Karpas-422 (cell line): ENCODE measurements around the gene NTNG2. TPM values are rescaled to one million over a fixed set of nuclear protein-coding genes. Genes with fewer than 3 reads are reported as not detected.

Source experiments
- DNase-seq: peaks from one replicate; pipeline ENCODE4 v3.0.0-alpha.2; 2015
- H2AFZ ChIP-seq: fragments of 200-600 bp; sonication (generic); 2 replicates; pipeline ENCODE4 v1.6.1; 2014; ENCODE audit warnings: antibody characterized with exemption, low read length, mixed read lengths
- H3K27ac ChIP-seq: fragments of 200-600 bp; sonication (generic); 2 replicates; pipeline ENCODE4 v1.5.1; 2014; ENCODE audit warnings: mild to moderate bottlenecking, low read length, moderate library complexity
- H3K27me3 ChIP-seq: fragments of 200-600 bp; sonication (generic); 2 replicates; pipeline ENCODE4 v1.6.1; 2014; ENCODE audit warnings: low read length, mixed read lengths
- H3K36me3 ChIP-seq: fragments of 200-600 bp; sonication (generic); 2 replicates; pipeline ENCODE4 v1.6.1; 2014; ENCODE audit warnings: low read length, mixed read lengths; ENCODE audit not compliant: insufficient read depth
- H3K4me1 ChIP-seq: fragments of 200-600 bp; sonication (generic); 2 replicates; pipeline ENCODE4 v1.6.1; 2014; ENCODE audit warnings: mild to moderate bottlenecking, low read length, mixed read lengths
- H3K4me2 ChIP-seq: fragments of 200-600 bp; sonication (generic); 2 replicates; pipeline ENCODE4 v1.6.1; 2014; ENCODE audit warnings: low read length, low read depth, mild to moderate bottlenecking; ENCODE audit not compliant: poor library complexity, severe bottlenecking
- H3K4me3 ChIP-seq: fragments of 200-600 bp; sonication (generic); 2 replicates; pipeline ENCODE4 v1.5.1; 2014; ENCODE audit warnings: mild to moderate bottlenecking, antibody characterized with exemption, low read length, mixed read lengths
- H3K79me2 ChIP-seq: fragments of 200-600 bp; sonication (generic); 2 replicates; pipeline ENCODE4 v1.6.1; 2014; ENCODE audit warnings: mild to moderate bottlenecking, low read length, mixed read lengths
- H3K9ac ChIP-seq: fragments of 200-600 bp; sonication (generic); 2 replicates; pipeline ENCODE4 v1.6.0; 2014; ENCODE audit warnings: low read length
- H3K9me2 ChIP-seq: fragments of 200-600 bp; sonication (generic), shearing (Covaris generic); replicated peaks from 2 replicates; pipeline ENCODE4 v1.6.0; 2014; ENCODE audit warnings: mild to moderate bottlenecking, low read length, moderate library complexity; ENCODE audit not compliant: insufficient read depth
- H3K9me3 ChIP-seq: fragments of 300-700, 200-600 bp; sonication (generic); 2 replicates; pipeline ENCODE4 v1.6.1; 2014; ENCODE audit warnings: low read length, mixed read lengths
- H4K20me1 ChIP-seq: fragments of 200-600 bp; sonication (generic); 2 replicates; pipeline ENCODE4 v1.6.1; 2014; ENCODE audit warnings: mild to moderate bottlenecking, antibody characterized with exemption, low read length, low read depth; ENCODE audit not compliant: insufficient read depth
- total RNA-seq: library from RNA; depleted of rRNA; stranded (reverse); fragments of >200 nt; shearing (Covaris generic); gene quantifications from 2 replicates; pipeline ENCODE4 v1.2.3, GENCODE V29; 2014; ENCODE audit warnings: low replicate concordance

NTNG2 gene
- total RNA-seq, 1 experiment from 2014 or later, result 2.5 TPM

- Histone ChIP-seq H3K9ac (no peak overlapping the region), H3K27ac (no peak overlapping the region), H3K27me3 (no peaks in the 10 kb centered on the region), H3K4me2 (no peak overlapping the region), H3K9me2 (no peaks in the 10 kb centered on the region), H3K36me3 (no peaks in the 10 kb centered on the region), H4K20me1 (no peaks in the 10 kb centered on the region), H3K4me1 (no peaks in the 10 kb centered on the region), H3K4me3 (no peak overlapping the region), H3K79me2 (no peaks in the 10 kb centered on the region), H2AFZ (no peak overlapping the region), H3K9me3 (no peaks in the 10 kb centered on the region)
- no peak for DNase-seq
Observed at GRCh38 chr9:132152231-132152630, 9.6 kb upstream of the NTNG2 start.

DNA sequence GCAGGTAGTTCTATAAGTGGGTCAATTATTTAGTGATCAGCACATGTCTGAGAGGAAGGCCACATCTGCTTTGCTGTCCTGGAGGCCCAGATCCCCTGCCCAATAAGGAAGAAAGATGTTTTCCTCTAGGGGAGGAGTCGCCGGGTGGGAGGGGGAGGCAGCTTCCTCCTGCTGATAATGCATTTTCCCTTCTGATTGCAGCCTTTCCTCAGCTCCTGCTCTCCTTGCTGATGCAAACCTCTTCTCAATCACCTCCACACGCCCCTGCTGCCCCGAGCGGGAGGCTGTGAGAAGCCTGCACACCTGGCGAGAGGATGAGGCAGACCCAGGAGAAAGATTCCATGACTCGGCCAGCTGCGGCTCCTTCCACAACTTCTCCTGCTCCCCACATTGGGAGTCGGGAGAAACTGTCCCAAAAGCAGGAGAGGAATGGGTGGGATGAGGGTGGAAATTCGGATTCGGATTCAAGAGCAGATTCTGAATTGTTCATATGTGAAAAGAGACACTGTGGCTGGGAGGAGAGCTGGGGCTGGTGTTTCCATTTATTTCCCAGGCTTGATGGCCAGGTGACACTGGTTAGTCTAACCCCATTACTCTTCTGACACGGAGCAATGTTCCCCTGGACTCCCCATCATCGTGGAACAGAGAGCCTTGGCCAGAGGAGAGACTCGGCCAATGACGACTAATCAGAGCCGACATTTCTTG lies 6.8 kb upstream of the NTNG2 start:
- no peaks in the 10 kb centered on the region for H4K20me1 ChIP-seq
- no peaks in the 10 kb centered on the region for H3K79me2 ChIP-seq
- H3K36me3 ChIP-seq, result no peaks in the 10 kb centered on the region
- H3K4me3 ChIP-seq, result no peak overlapping the region
- no peak overlapping the region for H2AFZ ChIP-seq
- H3K4me1 ChIP-seq, result no peaks in the 10 kb centered on the region
- H3K9me3 ChIP-seq, result no peaks in the 10 kb centered on the region
- H3K9me2 ChIP-seq, result no peaks in the 10 kb centered on the region
- no peaks in the 10 kb centered on the region for H3K27me3 ChIP-seq
- no peak overlapping the region for H3K9ac ChIP-seq
- no peak for DNase-seq
- no peak overlapping the region for H3K27ac ChIP-seq
- no peak overlapping the region for H3K4me2 ChIP-seq

DNA sequence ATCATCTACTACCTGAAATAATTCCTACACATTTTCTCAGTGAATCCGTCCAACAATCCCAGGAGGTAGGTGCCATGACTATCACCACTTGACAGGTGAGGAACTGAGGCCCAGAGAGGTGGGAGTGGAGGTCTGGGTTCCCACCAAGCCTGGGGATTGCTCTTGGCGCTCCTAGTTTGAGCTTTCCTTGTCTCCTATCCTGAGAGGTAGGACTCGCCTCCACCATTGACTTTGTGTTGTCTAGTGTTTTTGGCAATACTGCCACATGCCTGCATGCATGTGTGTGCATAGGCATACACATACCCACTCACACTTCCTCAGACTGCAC lies 6.3 kb upstream of the NTNG2 start:
- DNase-seq, result no peak
- no peaks in the 10 kb centered on the region for H3K79me2 ChIP-seq
- no peak overlapping the region for H2AFZ ChIP-seq
- H3K9ac ChIP-seq, result no peak overlapping the region
- H3K9me2 ChIP-seq, result no peaks in the 10 kb centered on the region
- H3K4me3 ChIP-seq, result no peak overlapping the region
- no peaks in the 10 kb centered on the region for H3K27me3 ChIP-seq
- no peak overlapping the region for H3K27ac ChIP-seq
- no peaks in the 10 kb centered on the region for H3K4me1 ChIP-seq
- no peaks in the 10 kb centered on the region for H3K36me3 ChIP-seq
- H3K4me2 ChIP-seq, result no peak overlapping the region
- H4K20me1 ChIP-seq, result no peaks in the 10 kb centered on the region
- no peaks in the 10 kb centered on the region for H3K9me3 ChIP-seq

- Histone ChIP-seq H3K4me2 (no peak overlapping the region), H3K4me3 (no peak overlapping the region), H3K9ac (no peak overlapping the region), H2AFZ (no peak overlapping the region), H3K79me2 (no peaks in the 10 kb centered on the region), H3K4me1 (no peaks in the 10 kb centered on the region), H4K20me1 (no peaks in the 10 kb centered on the region), H3K27me3 (no peaks in the 10 kb centered on the region), H3K9me2 (no peaks in the 10 kb centered on the region), H3K27ac (no peak overlapping the region), H3K9me3 (no peaks in the 10 kb centered on the region), H3K36me3 (no peaks in the 10 kb centered on the region)
- DNase-seq, result no peak
Observed at GRCh38 chr9:132156262-132156661, 5.6 kb upstream of the NTNG2 start.

GRCh38 chr9:132157347-132158116 lies 4.3 kb upstream of the NTNG2 start:
- Histone ChIP-seq H3K9me3 (no peaks in the 10 kb centered on the region), H3K79me2 (no peaks in the 10 kb centered on the region), H3K27ac (no peak overlapping the region), H3K27me3 (no peaks in the 10 kb centered on the region), H3K4me1 (no peaks in the 10 kb centered on the region), H4K20me1 (no peaks in the 10 kb centered on the region), H3K4me3 (no peak overlapping the region), H3K36me3 (no peaks in the 10 kb centered on the region), H2AFZ (no peak overlapping the region), H3K4me2 (no peak overlapping the region), H3K9ac (no peak overlapping the region), H3K9me2 (no peaks in the 10 kb centered on the region)
- DNase-seq, result no peak

DNA sequence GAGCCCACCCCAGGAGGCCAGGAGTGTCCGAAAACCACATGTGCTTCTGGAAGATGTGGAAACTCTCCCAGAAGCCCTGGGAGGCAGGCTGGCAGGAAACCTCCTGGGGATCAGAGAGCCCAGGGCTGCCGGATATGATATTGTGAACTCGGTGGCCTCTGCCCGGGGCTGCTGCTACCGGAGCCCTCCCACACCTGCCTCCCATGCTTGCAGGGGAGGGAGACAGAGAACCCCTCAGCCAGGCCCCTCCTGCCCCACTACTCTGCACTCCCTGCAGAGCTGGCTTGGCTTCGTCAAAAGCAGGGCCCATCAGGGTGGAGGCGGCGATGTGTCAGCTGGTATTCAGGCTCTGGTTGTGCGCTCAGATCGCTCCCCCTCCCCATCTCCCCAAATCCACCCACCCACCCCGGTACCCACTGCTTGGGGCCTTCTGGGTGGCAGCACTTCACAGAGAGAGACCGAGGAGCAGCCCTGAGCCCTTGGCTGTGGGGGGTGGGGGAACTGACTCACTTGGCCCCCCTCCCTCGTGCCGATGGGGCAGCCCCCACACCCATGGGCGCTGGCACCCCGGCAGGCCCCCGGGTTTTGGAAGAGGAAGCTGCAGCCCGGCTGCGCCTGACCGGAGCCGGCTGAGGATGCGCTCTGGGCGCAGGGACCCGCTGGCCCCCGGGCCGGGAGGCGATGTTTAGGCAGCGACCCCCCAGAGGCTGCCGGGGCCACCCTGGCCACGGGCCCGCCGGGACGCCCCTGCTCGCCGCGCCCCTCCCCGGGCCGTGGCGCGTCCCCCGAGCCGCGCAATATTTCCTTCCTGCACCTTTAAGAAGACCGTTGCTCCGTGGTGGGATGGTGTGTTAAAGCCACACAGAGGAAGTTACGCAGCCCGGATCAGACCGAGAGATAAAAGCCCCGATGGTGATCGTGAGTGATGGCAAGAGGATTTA lies 786 bp upstream of the NTNG2 start:
- no peak for DNase-seq
- H3K27me3 ChIP-seq, result no peaks in the 10 kb centered on the region

DNA sequence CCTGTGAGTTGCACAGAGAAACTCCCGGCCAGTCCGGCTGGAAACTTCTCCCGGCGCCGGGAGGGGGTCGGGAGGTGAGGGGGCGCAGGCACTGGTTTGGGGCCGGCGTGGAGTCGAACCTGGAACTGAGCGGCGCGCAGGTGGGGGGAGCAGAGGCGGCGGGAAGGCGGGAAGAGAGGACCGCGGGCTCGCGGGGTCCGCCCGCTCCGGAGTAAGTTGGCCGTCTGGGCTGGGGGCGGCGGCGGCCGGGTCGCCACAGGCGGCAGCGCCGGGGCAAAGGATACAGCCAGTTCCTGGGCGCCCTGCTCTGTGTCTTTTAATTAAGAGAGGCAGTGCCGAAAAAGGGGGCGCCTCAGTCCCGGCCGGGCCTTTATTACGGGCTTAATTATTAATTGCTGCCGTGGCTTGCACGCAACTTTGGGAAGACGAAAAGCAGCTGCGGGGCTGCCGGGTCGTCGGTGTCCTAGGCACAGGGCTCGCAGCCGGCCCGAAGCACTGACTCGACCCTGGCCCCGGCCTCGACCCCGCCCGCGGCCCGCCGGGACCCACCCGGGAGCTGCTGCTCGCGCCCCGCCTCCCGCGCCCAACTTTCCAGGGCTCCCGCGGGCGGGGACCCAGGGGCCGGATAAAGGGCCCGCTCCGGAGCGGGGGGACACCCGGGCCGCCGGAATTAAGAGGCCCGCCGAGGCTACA lies 1.1 kb downstream of the NTNG2 start:
- H3K27me3 ChIP-seq, result no peaks in the 10 kb centered on the region

More for the DNA sequence above, 786 bp upstream of the NTNG2 start:
- H3K9me3 ChIP-seq, result no peaks in the 10 kb centered on the region
- no peak overlapping the region for H2AFZ ChIP-seq
- no peaks in the 10 kb centered on the region for H3K36me3 ChIP-seq
- no peaks in the 10 kb centered on the region for H3K9me2 ChIP-seq
- no peak overlapping the region for H3K4me3 ChIP-seq
- H3K4me2 ChIP-seq, result no peak overlapping the region
- no peaks in the 10 kb centered on the region for H3K79me2 ChIP-seq
- H3K4me1 ChIP-seq, result no peaks in the 10 kb centered on the region
- no peaks in the 10 kb centered on the region for H4K20me1 ChIP-seq
- H3K27ac ChIP-seq, result no peak overlapping the region
- H3K9ac ChIP-seq, result no peak overlapping the region

More for the DNA sequence above, 1.1 kb downstream of the NTNG2 start:
- no peaks in the 10 kb centered on the region for H3K79me2 ChIP-seq
- H3K4me3 ChIP-seq, result no peak overlapping the region
- no peaks in the 10 kb centered on the region for H3K4me1 ChIP-seq
- no peaks in the 10 kb centered on the region for H3K9me3 ChIP-seq
- H3K9ac ChIP-seq, result no peak overlapping the region
- H3K27ac ChIP-seq, result no peak overlapping the region
- no peak for DNase-seq
- no peak overlapping the region for H2AFZ ChIP-seq
- no peaks in the 10 kb centered on the region for H4K20me1 ChIP-seq
- H3K36me3 ChIP-seq, result no peaks in the 10 kb centered on the region
- no peaks in the 10 kb centered on the region for H3K9me2 ChIP-seq
- H3K4me2 ChIP-seq, result no peak overlapping the region
